ENCODE measurements around the gene PIGQ. TPM values are rescaled to one million over a fixed set of nuclear protein-coding genes. Genes with fewer than 3 reads are reported as not detected.
A peak's percentile ranks its signal among the peaks of the same experiment; 100 is the strongest.
"Not testable (repeated sequence)": the region's sequence is repeated elsewhere in the genome, so short reads cannot be mapped to it uniquely, and the experiment has no call there.

PIGQ gene
- total RNA-seq, 2 donors from 2014 or later: 21.9 to 24.2 TPM

GRCh38 chr16:586645-587590 lies 17.1 kb downstream of the PIGQ start:
- ATAC-seq: no peak
- no peaks in the 10 kb centered on the region for H3K9me3 Mint-ChIP-seq
- H3K27ac Mint-ChIP-seq: peak overlapping the region; percentile 94 to 95
- peaks cover 10 to 17% of the 10 kb centered on the region in 2 donors for H3K36me3 Mint-ChIP-seq
- DNase-seq (ENCODE audit: low spot score in 2 of 2): no peak

- Mint-ChIP-seq H3K27ac (peak overlapping the region; percentile 94 to 98), H3K9me3 (no peaks in the 10 kb centered on the region), H3K36me3 (peaks cover 10 to 17% of the 10 kb centered on the region in 2 donors)
- peak; percentile 17 to 27 for ATAC-seq
- peak in 1 of 2 donors; percentile 64 for DNase-seq (ENCODE audit: low spot score in 2 of 2)
These were observed 18.8 kb downstream of the PIGQ start for GRCh38 chr16:588639-588888.

- H3K9me3 Mint-ChIP-seq: no peaks in the 10 kb centered on the region
- ATAC-seq (peak; percentile 80), DNase-seq (ENCODE audit: low spot score in 2 of 2) (peak; percentile 99)
- H3K27ac Mint-ChIP-seq: peak overlapping the region; percentile 94 to 98
- H3K36me3 Mint-ChIP-seq: peaks cover 10 to 17% of the 10 kb centered on the region in 2 donors
These were observed 19.3 kb downstream of the PIGQ start for GRCh38 chr16:588889-589657.

- ATAC-seq: peak; percentile 86 to 87
- peaks cover 10 to 17% of the 10 kb centered on the region in 2 donors for H3K36me3 Mint-ChIP-seq
- DNase-seq (ENCODE audit: low spot score in 2 of 2): peak; percentile 98 to 99
- H3K27ac Mint-ChIP-seq: peak within 1 kb of the TSS; percentile 94 to 98
- H3K9me3 Mint-ChIP-seq: no peaks in the 10 kb centered on the region
These were observed 20.0 kb downstream of the PIGQ start, which contains the start of gene RAB40C for GRCh38 chr16:589658-590187. Gene RAB40C (plus strand): TSS chr16:590066. CDS start chr16:590292, 226 bp downstream.

- no peaks in the 10 kb centered on the region for H3K9me3 Mint-ChIP-seq
- peaks cover 10 to 17% of the 10 kb centered on the region in 2 donors for H3K36me3 Mint-ChIP-seq
- ATAC-seq (no peak), DNase-seq (ENCODE audit: low spot score in 2 of 2) (peak in 1 of 2 donors; percentile 65)
- peak overlapping the region; percentile 90 to 94 for H3K27ac Mint-ChIP-seq
These were observed 20.5 kb downstream of the PIGQ start for GRCh38 chr16:590188-590814.

GRCh38 chr16:590815-591200 lies 21.0 kb downstream of the PIGQ start:
- Mint-ChIP-seq H3K27ac (peak overlapping the region; percentile 77 to 90), H3K9me3 (no peaks in the 10 kb centered on the region), H3K36me3 (peaks cover 10 to 17% of the 10 kb centered on the region in 2 donors)
- DNase-seq (ENCODE audit: low spot score in 2 of 2): no peak
- no peak for ATAC-seq

GRCh38 chr16:591231-591630 lies 21.5 kb downstream of the PIGQ start:
- peak overlapping the region; percentile 77 to 90 for H3K27ac Mint-ChIP-seq
- peaks cover 10 to 17% of the 10 kb centered on the region in 2 donors for H3K36me3 Mint-ChIP-seq
- DNase-seq (ENCODE audit: low spot score in 2 of 2) (no peak), ATAC-seq (no peak)
- H3K9me3 Mint-ChIP-seq: no peaks in the 10 kb centered on the region

- ATAC-seq (no peak), DNase-seq (ENCODE audit: low spot score in 2 of 2) (no peak)
- H3K9me3 Mint-ChIP-seq: no peaks in the 10 kb centered on the region
- H3K27ac Mint-ChIP-seq: peak overlapping the region in 1 of 2 donors; percentile 60
- peaks cover 10 to 17% of the 10 kb centered on the region in 2 donors for H3K36me3 Mint-ChIP-seq
These were observed 22.2 kb downstream of the PIGQ start for GRCh38 chr16:591892-592517.

GRCh38 chr16:592518-593306 lies 22.9 kb downstream of the PIGQ start:
- Mint-ChIP-seq H3K36me3 (peaks cover 6 to 17% of the 10 kb centered on the region in 2 donors), H3K9me3 (no peaks in the 10 kb centered on the region), H3K27ac (peak overlapping the region in 1 of 2 donors; percentile 60)
- no peak for ATAC-seq
- no peak for DNase-seq (ENCODE audit: low spot score in 2 of 2)

GRCh38 chr16:593406-593805 lies 23.6 kb downstream of the PIGQ start:
- H3K36me3 Mint-ChIP-seq: peaks cover 3 to 11% of the 10 kb centered on the region in 2 donors
- DNase-seq (ENCODE audit: low spot score in 2 of 2): no peak
- ATAC-seq: no peak
- peak overlapping the region in 1 of 2 donors; percentile 2 for H3K27ac Mint-ChIP-seq
- no peaks in the 10 kb centered on the region for H3K9me3 Mint-ChIP-seq

- peaks cover 0 to 8% of the 10 kb centered on the region in 2 donors for H3K36me3 Mint-ChIP-seq
- H3K9me3 Mint-ChIP-seq: no peaks in the 10 kb centered on the region
- H3K27ac Mint-ChIP-seq: peak overlapping the region in 1 of 2 donors; percentile 2
- ATAC-seq: no peak
- DNase-seq (ENCODE audit: low spot score in 2 of 2): no peak
These were observed 24.0 kb downstream of the PIGQ start for GRCh38 chr16:593807-594206.

- ATAC-seq (no peak), DNase-seq (ENCODE audit: low spot score in 2 of 2) (no peak)
- no peak overlapping the region for H3K27ac Mint-ChIP-seq
- H3K9me3 Mint-ChIP-seq: no peaks in the 10 kb centered on the region
- peaks cover 0 to 8% of the 10 kb centered on the region in 2 donors for H3K36me3 Mint-ChIP-seq
These were observed 25.3 kb downstream of the PIGQ start for GRCh38 chr16:595094-595528.

GRCh38 chr16:595942-596735 lies 26.4 kb downstream of the PIGQ start:
- H3K9me3 Mint-ChIP-seq: no peaks in the 10 kb centered on the region
- H3K27ac Mint-ChIP-seq: peak overlapping the region; percentile 28 to 94
- H3K36me3 Mint-ChIP-seq: peaks cover 0 to 1% of the 10 kb centered on the region in 2 donors
- no peak for DNase-seq (ENCODE audit: low spot score in 2 of 2)
- no peak for ATAC-seq

GRCh38 chr16:596736-597060 lies 26.9 kb downstream of the PIGQ start:
- H3K36me3 Mint-ChIP-seq: no peaks in the 10 kb centered on the region
- peak overlapping the region; percentile 28 to 87 for H3K27ac Mint-ChIP-seq
- ATAC-seq: no peak
- H3K9me3 Mint-ChIP-seq: no peaks in the 10 kb centered on the region
- DNase-seq (ENCODE audit: low spot score in 2 of 2): no peak

- H3K27ac Mint-ChIP-seq; H3K9me3 Mint-ChIP-seq; DNase-seq (ENCODE audit: low spot score in 2 of 2); ATAC-seq; H3K36me3 Mint-ChIP-seq: not testable (repeated sequence)
These were observed 27.9 kb downstream of the PIGQ start for GRCh38 chr16:597655-598054.
